Endothelial cell (in vitro differentiated cells): ENCODE results near the gene CFAP57. TPM values are rescaled to one million over a fixed set of nuclear protein-coding genes. Genes with fewer than 3 reads are reported as not detected.
"Not testable (repeated sequence)": the region's sequence is repeated elsewhere in the genome, so short reads cannot be mapped to it uniquely, and the experiment has no call there.

ENCODE experiments used
- DNase-seq: peaks from one replicate; pipeline ENCODE4 v3.0.0; 2021; ENCODE audit warnings: low spot score
- H3K27ac Mint-ChIP-seq: one replicate; pipeline ENCODE4 v1.8.0; 2021; ENCODE audit warnings: mixed read lengths, inconsistent platforms; ENCODE audit not compliant: unreplicated experiment
- H3K27me3 Mint-ChIP-seq: one replicate; pipeline ENCODE4 v1.8.0; 2021; ENCODE audit warnings: mild to moderate bottlenecking, moderate library complexity, mixed read lengths, inconsistent platforms; ENCODE audit not compliant: unreplicated experiment
- H3K36me3 Mint-ChIP-seq: one replicate; pipeline ENCODE4 v1.8.0; 2021; ENCODE audit warnings: mild to moderate bottlenecking, low read depth, mixed read lengths, inconsistent platforms; ENCODE audit not compliant: unreplicated experiment
- H3K4me1 Mint-ChIP-seq: one replicate; pipeline ENCODE4 v1.8.0; 2021; ENCODE audit warnings: mild to moderate bottlenecking, mixed read lengths, inconsistent platforms; ENCODE audit not compliant: unreplicated experiment
- H3K4me3 Mint-ChIP-seq: one replicate; pipeline ENCODE4 v1.8.0; 2021; ENCODE audit warnings: mild to moderate bottlenecking, mixed read lengths, inconsistent platforms; ENCODE audit not compliant: unreplicated experiment
- H3K9me3 Mint-ChIP-seq: one replicate; pipeline ENCODE4 v1.8.0; 2021; ENCODE audit warnings: mixed read lengths, inconsistent platforms; ENCODE audit not compliant: unreplicated experiment
- total RNA-seq: library from RNA; stranded (reverse); fragmentation: NEBNext Ultra II Directional; extraction: Animal tissue kit (Norgen Biotek cat#: 25700); gene quantifications from one replicate; pipeline ENCODE4 v1.2.1, GENCODE V29; 2021; ENCODE audit not compliant: unreplicated experiment
- TF ChIP-seq, protein P1 (sequence below): fragments of 200-600 bp; sonication (generic); IDR thresholded peaks from one replicate; pipeline ENCODE4 v1.5.0; 2021; ENCODE audit warnings: antibody characterized with exemption; ENCODE audit not compliant: unreplicated experiment

Gene CFAP57
- total RNA-seq, 1 donor from 2014 or later, result 0.49 TPM

DNA sequence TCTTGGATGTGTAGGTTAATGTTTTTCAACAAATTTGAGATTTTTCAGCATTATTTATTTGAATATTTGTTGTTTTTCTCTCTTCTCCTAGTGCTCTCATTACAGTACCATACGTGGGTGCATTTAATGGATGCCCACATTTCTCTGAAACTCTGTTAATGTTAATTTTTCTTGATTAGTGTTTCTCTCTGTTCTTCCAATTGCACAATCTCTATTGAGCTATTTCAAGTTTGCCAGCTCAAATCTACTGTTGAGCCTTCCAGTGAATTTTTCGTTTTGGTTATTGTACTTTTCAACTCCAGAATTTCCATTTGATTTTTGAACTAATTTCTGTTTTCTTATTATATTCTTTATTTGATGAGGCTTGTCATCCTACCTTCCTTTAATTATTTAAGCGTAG, 31.7 kb downstream of the CFAP57 start:
- H3K27ac Mint-ChIP-seq, result peak overlapping the region; percentile 49
- H3K36me3 Mint-ChIP-seq, result no peaks in the 10 kb centered on the region
- no peak overlapping the region for H3K4me3 Mint-ChIP-seq
- H3K27me3 Mint-ChIP-seq, result peaks cover 4% of the 10 kb centered on the region
- TF ChIP-seq, protein P1, sequence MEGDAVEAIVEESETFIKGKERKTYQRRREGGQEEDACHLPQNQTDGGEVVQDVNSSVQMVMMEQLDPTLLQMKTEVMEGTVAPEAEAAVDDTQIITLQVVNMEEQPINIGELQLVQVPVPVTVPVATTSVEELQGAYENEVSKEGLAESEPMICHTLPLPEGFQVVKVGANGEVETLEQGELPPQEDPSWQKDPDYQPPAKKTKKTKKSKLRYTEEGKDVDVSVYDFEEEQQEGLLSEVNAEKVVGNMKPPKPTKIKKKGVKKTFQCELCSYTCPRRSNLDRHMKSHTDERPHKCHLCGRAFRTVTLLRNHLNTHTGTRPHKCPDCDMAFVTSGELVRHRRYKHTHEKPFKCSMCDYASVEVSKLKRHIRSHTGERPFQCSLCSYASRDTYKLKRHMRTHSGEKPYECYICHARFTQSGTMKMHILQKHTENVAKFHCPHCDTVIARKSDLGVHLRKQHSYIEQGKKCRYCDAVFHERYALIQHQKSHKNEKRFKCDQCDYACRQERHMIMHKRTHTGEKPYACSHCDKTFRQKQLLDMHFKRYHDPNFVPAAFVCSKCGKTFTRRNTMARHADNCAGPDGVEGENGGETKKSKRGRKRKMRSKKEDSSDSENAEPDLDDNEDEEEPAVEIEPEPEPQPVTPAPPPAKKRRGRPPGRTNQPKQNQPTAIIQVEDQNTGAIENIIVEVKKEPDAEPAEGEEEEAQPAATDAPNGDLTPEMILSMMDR, result no peak
- H3K9me3 Mint-ChIP-seq, result no peaks in the 10 kb centered on the region
- DNase-seq, result no peak
- peaks cover 25% of the 10 kb centered on the region for H3K4me1 Mint-ChIP-seq

DNA sequence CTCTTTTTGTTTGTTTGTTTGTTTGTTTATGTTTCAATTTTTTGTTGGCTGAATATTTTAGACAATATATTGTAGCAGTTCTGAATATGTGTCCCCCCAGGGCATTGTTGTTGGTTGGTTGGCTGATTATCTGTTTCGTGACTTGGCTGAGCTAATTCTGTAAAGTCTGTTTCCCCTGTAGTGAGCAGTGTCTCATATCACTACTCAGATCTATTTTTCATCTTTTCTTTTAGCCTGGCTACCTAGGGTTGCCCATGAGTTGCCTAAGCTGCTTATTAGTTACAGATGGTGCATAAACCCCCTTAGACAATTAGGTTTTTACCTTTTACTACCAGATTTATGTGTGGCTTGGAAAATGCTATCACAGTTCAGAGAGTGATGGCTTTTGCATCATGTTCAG, 32.3 kb downstream of the CFAP57 start:
- DNase-seq, result no peak
- TF ChIP-seq, protein P1, result no peak
- Mint-ChIP-seq H3K9me3 (no peaks in the 10 kb centered on the region), H3K27ac (no peak overlapping the region), H3K36me3 (no peaks in the 10 kb centered on the region), H3K4me3 (no peak overlapping the region), H3K27me3 (peaks cover 4% of the 10 kb centered on the region), H3K4me1 (peaks cover 25% of the 10 kb centered on the region)

DNA sequence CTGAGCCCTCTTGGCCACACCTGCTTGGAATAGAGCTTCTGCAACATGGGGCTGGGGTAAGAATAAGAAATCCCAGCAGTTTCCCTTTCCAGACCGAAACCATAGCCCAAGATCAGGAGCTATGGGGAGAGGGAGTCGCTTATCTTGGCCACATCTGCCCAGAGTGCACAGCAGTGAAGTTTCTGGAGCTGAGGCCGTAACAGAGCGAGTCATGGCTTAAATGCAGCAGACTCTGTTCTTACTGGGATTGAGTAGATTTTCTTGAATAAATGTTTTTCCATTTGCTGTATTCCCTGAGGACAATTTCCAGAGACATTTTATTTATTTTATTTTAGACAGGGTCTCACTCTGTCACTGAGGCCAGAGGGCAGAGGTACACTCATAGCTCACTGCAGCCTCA, 33.5 kb downstream of the CFAP57 start:
- no peaks in the 10 kb centered on the region for H3K36me3 Mint-ChIP-seq
- DNase-seq, result no peak
- peaks cover 4% of the 10 kb centered on the region for H3K27me3 Mint-ChIP-seq
- peak overlapping the region; percentile 39 for H3K27ac Mint-ChIP-seq
- TF ChIP-seq, protein P1, result no peak
- no peak overlapping the region for H3K4me3 Mint-ChIP-seq
- no peaks in the 10 kb centered on the region for H3K9me3 Mint-ChIP-seq
- peaks cover 25% of the 10 kb centered on the region for H3K4me1 Mint-ChIP-seq

DNA sequence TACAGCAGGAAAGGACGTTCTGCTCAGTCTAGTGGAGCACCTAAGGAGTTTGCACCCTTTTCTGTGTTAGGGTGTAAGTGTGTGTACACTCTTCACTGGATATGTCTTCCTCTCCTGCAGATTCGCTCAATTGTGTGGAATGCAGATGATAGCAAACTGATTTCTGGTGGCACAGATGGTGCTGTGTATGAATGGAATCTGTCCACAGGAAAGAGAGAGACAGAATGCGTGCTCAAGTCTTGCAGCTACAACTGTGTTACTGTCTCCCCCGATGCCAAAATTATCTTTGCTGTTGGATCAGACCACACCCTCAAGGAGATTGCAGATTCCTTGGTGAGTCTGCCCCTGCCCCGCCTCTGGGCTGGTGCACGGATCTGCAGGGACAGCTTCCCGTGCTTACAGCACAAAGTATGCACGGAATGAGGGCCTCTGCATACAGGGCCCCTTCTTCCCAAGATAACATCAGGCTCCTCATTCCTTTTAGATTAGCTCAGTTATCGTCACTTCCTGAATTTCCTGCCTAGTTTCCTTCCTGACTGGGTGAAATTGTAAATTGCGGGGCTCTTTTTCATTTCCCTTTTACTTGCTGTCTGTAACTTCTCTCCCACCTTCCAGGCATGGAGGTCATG, 34.6 kb downstream of the CFAP57 start:
- peaks cover 4% of the 10 kb centered on the region for H3K27me3 Mint-ChIP-seq
- no peaks in the 10 kb centered on the region for H3K36me3 Mint-ChIP-seq
- peaks cover 25% of the 10 kb centered on the region for H3K4me1 Mint-ChIP-seq
- H3K9me3 Mint-ChIP-seq, result no peaks in the 10 kb centered on the region
- peak overlapping the region; percentile 99 for H3K27ac Mint-ChIP-seq
- DNase-seq, result peak; percentile 63
- H3K4me3 Mint-ChIP-seq, result peak overlapping the region; percentile 64
- TF ChIP-seq, protein P1, result no peak

DNA sequence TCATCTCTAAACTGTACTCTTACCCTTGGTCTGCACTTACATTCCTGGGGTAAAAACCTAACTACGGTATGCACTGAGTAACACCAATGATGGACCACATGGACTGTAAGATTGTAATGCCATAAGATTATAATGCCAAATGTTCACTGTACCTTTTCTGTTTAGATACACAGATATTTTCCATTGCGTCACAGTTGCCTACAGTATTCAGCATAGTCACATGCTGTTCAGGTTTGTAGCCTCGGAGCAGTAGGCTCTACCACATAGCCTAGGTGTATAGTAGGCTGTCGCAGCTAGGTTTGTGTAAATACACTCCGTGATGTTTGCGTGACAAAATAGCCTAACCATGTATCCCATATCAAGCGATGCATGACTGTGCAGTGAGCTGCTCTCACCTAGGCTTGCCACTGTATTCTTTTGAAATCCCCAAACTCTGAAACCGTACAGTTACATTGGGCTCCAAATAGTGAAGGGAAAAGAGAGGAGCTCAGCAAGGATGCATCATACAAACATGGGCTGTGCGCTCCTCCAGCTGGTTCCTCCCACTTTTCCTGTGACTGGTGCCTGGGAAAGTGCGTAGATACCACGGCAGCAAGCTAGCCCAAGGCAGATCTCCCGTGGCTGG, 35.2 kb downstream of the CFAP57 start:
- no peaks in the 10 kb centered on the region for H3K9me3 Mint-ChIP-seq
- H3K27ac Mint-ChIP-seq, result peak overlapping the region; percentile 99
- peak overlapping the region; percentile 64 for H3K4me3 Mint-ChIP-seq
- H3K4me1 Mint-ChIP-seq, result peaks cover 25% of the 10 kb centered on the region
- no peak for DNase-seq
- H3K27me3 Mint-ChIP-seq, result peaks cover 4% of the 10 kb centered on the region
- TF ChIP-seq, protein P1, result no peak
- H3K36me3 Mint-ChIP-seq, result no peaks in the 10 kb centered on the region

DNA sequence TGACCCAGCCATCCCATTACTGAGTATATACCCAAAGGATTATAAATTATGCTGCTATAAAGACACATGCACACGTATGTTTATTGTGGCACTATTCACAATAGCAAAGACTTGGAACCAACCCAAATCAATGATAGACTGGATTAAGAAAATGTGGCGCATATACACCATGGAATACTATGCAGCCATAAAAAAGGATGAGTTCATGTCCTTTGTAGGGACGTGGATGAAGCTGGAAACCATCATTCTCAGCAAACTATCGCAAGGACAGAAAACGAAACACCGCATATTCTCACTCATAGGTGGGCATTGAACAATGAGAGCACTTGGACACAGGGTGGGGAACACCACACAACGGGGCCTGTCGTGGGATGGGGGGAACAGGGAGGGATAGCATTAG, 36.1 kb downstream of the CFAP57 start:
- Mint-ChIP-seq H3K4me3 (peak overlapping the region; percentile 76), H3K4me1 (peaks cover 25% of the 10 kb centered on the region), H3K27ac (peak overlapping the region; percentile 77)
- H3K27me3 Mint-ChIP-seq, DNase-seq, H3K9me3 Mint-ChIP-seq, H3K36me3 Mint-ChIP-seq: not testable (repeated sequence)
